ENCODE measurements around the gene PLPPR1.

Gene PLPPR1

GRCh38 chr9:101372327-101373118 lies 344.0 kb downstream of the PLPPR1 start:
- no peak for DNase-seq (ENCODE audit: extremely low read depth in 1 of 2, low read depth in 1 of 2)
